H9 (cell line): ENCODE data around the gene CD81. TPM values are rescaled to one million over a fixed set of nuclear protein-coding genes. Genes with fewer than 3 reads are reported as not detected.

ENCODE experiments used
- DNase-seq: peaks from one replicate; pipeline ENCODE4 v3.0.0-alpha.2; 2017
- H2AFZ ChIP-seq: one replicate; pipeline ENCODE4 v1.6.1; 2013; ENCODE audit warnings: mild to moderate bottlenecking, low read length, control low read depth, moderate library complexity
- H2AK5ac ChIP-seq: 2 replicates; pipeline ENCODE4 v1.6.1; 2013; ENCODE audit warnings: low read length, control low read depth, mixed read lengths; ENCODE audit not compliant: insufficient read length
- H2BK120ac ChIP-seq: one replicate; pipeline ENCODE4 v1.6.1; 2013; ENCODE audit warnings: low read depth, mild to moderate bottlenecking, low read length, control low read depth, inconsistent platforms; ENCODE audit not compliant: poor library complexity, severe bottlenecking
- H2BK12ac ChIP-seq: 2 replicates; pipeline ENCODE4 v1.6.1; 2013; ENCODE audit warnings: low read length, control low read depth, mixed read lengths, low read depth; ENCODE audit not compliant: insufficient read length
- H2BK15ac ChIP-seq: 2 replicates; pipeline ENCODE4 v1.6.1; 2013; ENCODE audit warnings: low read depth, low read length, control low read depth
- H2BK20ac ChIP-seq: one replicate; pipeline ENCODE4 v1.6.1; 2013; ENCODE audit warnings: low read depth, mild to moderate bottlenecking, low read length, control low read depth, inconsistent platforms; ENCODE audit not compliant: poor library complexity, severe bottlenecking
- H2BK5ac ChIP-seq: 2 replicates; pipeline ENCODE4 v1.6.1; 2013; ENCODE audit warnings: low read length, control low read depth, mixed read lengths; ENCODE audit not compliant: insufficient read length
- H3K14ac ChIP-seq: 2 replicates; pipeline ENCODE4 v1.6.1; 2013; ENCODE audit warnings: low read length, control low read depth; ENCODE audit not compliant: insufficient read depth
- H3K18ac ChIP-seq: 2 replicates; pipeline ENCODE4 v1.6.1; 2013; ENCODE audit warnings: low read depth, mild to moderate bottlenecking, mixed read lengths, low read length, control low read depth; ENCODE audit not compliant: insufficient read length
- H3K23ac ChIP-seq: 2 replicates; pipeline ENCODE4 v1.6.1; 2013; ENCODE audit warnings: low read length, control low read depth, mixed read lengths, low read depth; ENCODE audit not compliant: insufficient read length
- H3K23me2 ChIP-seq: 2 replicates; pipeline ENCODE4 v1.6.1; 2013; ENCODE audit warnings: low read depth, mild to moderate bottlenecking, mixed read lengths, low read length, control low read depth; ENCODE audit not compliant: insufficient read length, poor library complexity, severe bottlenecking
- H3K27ac ChIP-seq: 2 replicates; pipeline ENCODE4 v1.5.1; 2013; ENCODE audit warnings: low read length, control low read depth, mixed read lengths, low read depth; ENCODE audit not compliant: insufficient read length
- H3K27me3 ChIP-seq: 2 replicates; pipeline ENCODE4 v1.6.1; 2013; ENCODE audit warnings: low read length, control low read depth, inconsistent platforms; ENCODE audit not compliant: insufficient read depth
- H3K4ac ChIP-seq: 2 replicates; pipeline ENCODE4 v1.6.1; 2013; ENCODE audit warnings: low read depth, mild to moderate bottlenecking, control low read depth, inconsistent platforms, low read length, moderate library complexity
- H3K4me1 ChIP-seq: 2 replicates; pipeline ENCODE4 v1.6.1; 2013; ENCODE audit warnings: low read length, control low read depth, inconsistent platforms; ENCODE audit not compliant: insufficient read depth
- H3K4me2 ChIP-seq: 2 replicates; pipeline ENCODE4 v1.6.1; 2013; ENCODE audit warnings: low read length, control low read depth, mixed read lengths; ENCODE audit not compliant: insufficient read length, insufficient read depth
- H3K56ac ChIP-seq: 2 replicates; pipeline ENCODE4 v1.6.1; 2013; ENCODE audit warnings: low read depth, mild to moderate bottlenecking, mixed read lengths, low read length, control low read depth; ENCODE audit not compliant: insufficient read length
- H3K79me1 ChIP-seq: 2 replicates; pipeline ENCODE4 v1.6.1; 2013; ENCODE audit warnings: low read depth, mild to moderate bottlenecking, moderate library complexity, low read length, control low read depth, inconsistent platforms; ENCODE audit not compliant: insufficient read depth, poor library complexity, severe bottlenecking
- H3K79me2 ChIP-seq: 2 replicates; pipeline ENCODE4 v1.6.1; 2013; ENCODE audit warnings: low read length, control low read depth, inconsistent platforms; ENCODE audit not compliant: insufficient read depth
- H3K9ac ChIP-seq: 2 replicates; pipeline ENCODE4 v1.6.1; 2013; ENCODE audit warnings: low read length, control low read depth, mixed read lengths; ENCODE audit not compliant: insufficient read length; ENCODE audit errors: extremely low read depth
- H3K9me3 ChIP-seq: one replicate; pipeline ENCODE4 v1.6.1; 2013; ENCODE audit warnings: low read depth, low read length, inconsistent platforms; ENCODE audit not compliant: control insufficient read depth
- H3T11ph ChIP-seq: one replicate; pipeline ENCODE4 v1.6.1; 2013; ENCODE audit warnings: mild to moderate bottlenecking, low read length, control low read depth, inconsistent platforms
- H4K20me1 ChIP-seq: one replicate; pipeline ENCODE4 v1.6.1; 2013; ENCODE audit not compliant: control insufficient read depth, insufficient read length, insufficient read depth
- H4K5ac ChIP-seq: 2 replicates; pipeline ENCODE4 v1.6.1; 2013; ENCODE audit warnings: low read depth, mild to moderate bottlenecking, mixed read lengths, low read length, control low read depth; ENCODE audit not compliant: insufficient read length
- H4K8ac ChIP-seq: replicated peaks from 2 replicates; pipeline ENCODE4 v1.6.1; 2013; ENCODE audit warnings: low read length, control low read depth, mixed read lengths, low read depth; ENCODE audit not compliant: insufficient read length
- H4K91ac ChIP-seq: 2 replicates; pipeline ENCODE4 v1.6.1; 2013; ENCODE audit warnings: low read depth, mild to moderate bottlenecking, moderate library complexity, mixed read lengths, low read length, control low read depth; ENCODE audit not compliant: insufficient read length
- H3K27ac Mint-ChIP-seq, 3 experiments: 2 replicates in 2 of 3; 3 replicates in 1 of 3; pipeline ENCODE4 v1.8.0; 2020 to 2021; ENCODE audit warnings: mixed read lengths in 3 of 3, mild to moderate bottlenecking in 1 of 3, moderate library complexity in 1 of 3
- H3K27me3 Mint-ChIP-seq: 2 replicates; pipeline ENCODE4 v1.8.0; 2021; ENCODE audit warnings: low read depth, mild to moderate bottlenecking, moderate library complexity, mixed read lengths
- H3K36me3 Mint-ChIP-seq, 3 experiments: 2 replicates in 2 of 3; 3 replicates in 1 of 3; pipeline ENCODE4 v1.8.0; 2020 to 2021; ENCODE audit warnings: low read depth in 3 of 3, mixed read lengths in 3 of 3; ENCODE audit not compliant: insufficient read depth in 1 of 3
- H3K4me1 Mint-ChIP-seq, 2 experiments: 2 replicates each; pipeline ENCODE4 v1.8.0; 2020; ENCODE audit warnings: mixed read lengths in 2 of 2
- H3K4me3 Mint-ChIP-seq, 2 experiments: 2 replicates in 1 of 2; 3 replicates in 1 of 2; pipeline ENCODE4 v1.8.0; 2020 to 2021; ENCODE audit warnings: mild to moderate bottlenecking in 2 of 2, mixed read lengths in 2 of 2, moderate library complexity in 1 of 2
- H3K9me3 Mint-ChIP-seq, 2 experiments: 2 replicates in 1 of 2; 3 replicates in 1 of 2; pipeline ENCODE4 v1.8.0; 2020; ENCODE audit warnings: mild to moderate bottlenecking in 2 of 2, mixed read lengths in 2 of 2, moderate library complexity in 1 of 2
- CTCF ChIP-seq: fragments of 200-600 bp; sonication (generic); conservative IDR thresholded peaks from 3 replicates; pipeline ENCODE4 v1.8.0; 2021; ENCODE audit warnings: antibody characterized with exemption, mild to moderate bottlenecking
- WGBS: extraction: QIAGEN DNeasy Blood & Tissue Kit; methylation state at CpG from one replicate; pipeline ENCODE4 v1.1.7; 2013; ENCODE audit warnings: missing lambda C conversion rate, low lambda C conversion rate, mixed read lengths; ENCODE audit not compliant: insufficient read length; ENCODE audit errors: extremely low coverage; 5-methylcytosine and 5-hydroxymethylcytosine counted together
- total RNA-seq: library from RNA; stranded (reverse); gene quantifications from 2 replicates; pipeline ENCODE4 v1.2.1, GENCODE V29; 2021

CD81 gene
- total RNA-seq, 1 experiment from 2014 or later, result 246 TPM

GRCh38 chr11:2418693-2419360 lies 41.7 kb downstream of the CD81 start:
- no peak overlapping the region for H2AK5ac ChIP-seq
- no peaks in the 10 kb centered on the region for H3K79me2 ChIP-seq
- no peaks in the 10 kb centered on the region for H3K9me3 ChIP-seq
- H3K79me1 ChIP-seq, result no peaks in the 10 kb centered on the region
- WGBS, result no CpG with 5 or more reads among the region's 21 CpGs
- Mint-ChIP-seq H3K4me3 (no peak overlapping the region), H3K27ac (no peak overlapping the region), H3K9me3 (no peaks in the 10 kb centered on the region), H3K27me3 (peaks cover 7% of the 10 kb centered on the region), H3K4me1 (no peaks in the 10 kb centered on the region; a peak in 1 of 4 replicates), H3K36me3 (no peaks in the 10 kb centered on the region)
- no peak overlapping the region for H2BK5ac ChIP-seq
- no peak overlapping the region for H2BK12ac ChIP-seq
- H3K27me3 ChIP-seq, result no peaks in the 10 kb centered on the region
- H3K18ac ChIP-seq, result no peak overlapping the region
- no peak overlapping the region for H3K4ac ChIP-seq
- no peak overlapping the region for H2AFZ ChIP-seq
- no peak for DNase-seq
- H3K4me1 ChIP-seq, result no peaks in the 10 kb centered on the region
- TF ChIP-seq CTCF, result no peak
- no peak overlapping the region for H3K14ac ChIP-seq
- H3K56ac ChIP-seq, result no peak overlapping the region
- H3K23me2 ChIP-seq, result no peaks in the 10 kb centered on the region
- H3T11ph ChIP-seq, result no peak overlapping the region
- H2BK120ac ChIP-seq, result no peak overlapping the region
- no peaks in the 10 kb centered on the region for H4K20me1 ChIP-seq
- no peak overlapping the region for H3K23ac ChIP-seq
- H4K8ac ChIP-seq, result no peak overlapping the region
- no peak overlapping the region for H2BK15ac ChIP-seq
- no peak overlapping the region for H4K91ac ChIP-seq
- no peak overlapping the region for H3K27ac ChIP-seq
- no peak overlapping the region for H3K9ac ChIP-seq
- H3K4me2 ChIP-seq, result no peak overlapping the region
- no peak overlapping the region for H2BK20ac ChIP-seq
- H4K5ac ChIP-seq, result no peak overlapping the region
